Neural cell (in vitro differentiated cells): ENCODE data around the gene HERC2.

Source experiments
- CTCF ChIP-seq: fragments of 450-650 bp; IDR thresholded peaks from 2 replicates; pipeline ENCODE4 v1.5.1; 2014; ENCODE audit warnings: antibody characterized with exemption, mild to moderate bottlenecking, moderate library complexity; ENCODE audit not compliant: poor library complexity, severe bottlenecking
- RAD21 ChIP-seq: fragments of 450-650 bp; conservative IDR thresholded peaks from 2 replicates; pipeline ENCODE4 v1.6.1; 2014; ENCODE audit warnings: antibody characterized with exemption, mild to moderate bottlenecking, moderate library complexity

- TF ChIP-seq CTCF: no peak
- TF ChIP-seq RAD21: no peak
Observed at GRCh38 chr15:28246605-28247004, 75.4 kb downstream of the HERC2 start.
